Activated CD4-positive, alpha-beta T cell treated with anti-CD3 and anti-CD28 coated beads, Interleukin-2, Interleukin-4, amounts not matched to agents 100 ng/mL and 50 ng/mL, durations not matched to agents 16 hours and 8 hours (primary cell): Measurements from ENCODE around the gene SLITRK5.

Source experiments
- DNase-seq: peaks from one replicate; pipeline ENCODE4 v3.0.0-alpha.2; 2020; ENCODE audit warnings: low spot score

Gene SLITRK5

DNA sequence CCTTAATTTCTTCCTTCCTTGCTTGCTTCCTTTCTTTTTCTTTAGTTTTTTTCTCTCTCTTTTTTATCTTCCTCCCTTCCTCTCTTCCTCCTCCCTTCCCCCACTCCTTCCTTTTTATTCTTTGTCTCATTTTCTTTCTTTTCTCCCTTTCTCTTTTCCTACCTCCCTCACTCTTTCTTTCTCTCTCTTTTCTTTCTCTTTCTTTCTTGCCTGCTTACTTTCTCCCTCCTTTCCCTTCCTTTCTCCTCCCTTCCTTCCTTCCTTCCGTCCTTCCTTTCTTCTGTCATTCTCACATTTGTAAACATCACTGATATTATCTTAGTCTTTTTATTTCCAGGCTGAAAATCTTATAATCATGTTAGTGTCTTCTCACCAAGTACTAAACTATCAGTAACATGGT is 38.8 kb downstream of the SLITRK5 start:
- DNase-seq, result no peak

DNA sequence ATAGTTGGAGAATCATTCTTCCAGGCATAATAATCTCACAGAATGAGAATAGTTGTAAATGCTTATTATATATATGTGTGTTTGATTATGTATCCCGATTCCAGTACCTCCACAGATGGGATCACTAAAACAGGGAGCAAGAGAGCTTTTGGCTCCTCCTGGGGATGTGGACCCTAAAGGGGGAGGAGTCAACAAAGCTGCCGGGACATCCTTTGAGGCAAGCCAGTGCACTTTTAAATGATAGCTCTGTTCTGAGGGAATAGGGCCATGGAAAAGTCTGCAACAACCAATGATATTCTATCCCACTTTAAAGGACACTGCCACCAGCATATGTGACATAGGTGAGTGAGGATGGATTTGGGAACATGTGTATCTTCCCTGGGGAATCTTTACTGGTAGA is 40.8 kb downstream of the SLITRK5 start:
- no peak for DNase-seq
